Large intestine (tissue), 3 donors: ENCODE data around the gene NDRG3. TPM values are rescaled to one million over a fixed set of nuclear protein-coding genes. Genes with fewer than 3 reads are reported as not detected.
A peak's percentile ranks its signal among the peaks of the same experiment; 100 is the strongest.

Source experiments
- DNase-seq, 2 donors: peaks; one replicate each; pipeline versions ENCODE4 v3.0.0 to v3.0.0-alpha.2; 2013
- H3K27ac ChIP-seq: one replicate; pipeline ENCODE4 v1.5.1; 2013; ENCODE audit warnings: low read length
- H3K27me3 ChIP-seq: 2 replicates; pipeline ENCODE4 v1.6.1; 2013; ENCODE audit warnings: low read length; ENCODE audit not compliant: control insufficient read depth, insufficient read depth
- H3K36me3 ChIP-seq: 2 replicates; pipeline ENCODE4 v1.6.1; 2013; ENCODE audit warnings: low read length; ENCODE audit not compliant: control insufficient read depth, insufficient read depth
- H3K4me1 ChIP-seq: one replicate; pipeline ENCODE4 v1.6.1; 2013; ENCODE audit warnings: low read length; ENCODE audit not compliant: control insufficient read depth, insufficient read depth
- H3K4me3 ChIP-seq: one replicate; pipeline ENCODE4 v1.5.1; 2013; ENCODE audit warnings: low read length
- H3K9me3 ChIP-seq: one replicate; pipeline ENCODE4 v1.6.1; 2013; ENCODE audit warnings: mild to moderate bottlenecking, low read depth, low read length, moderate library complexity; ENCODE audit not compliant: control insufficient read depth
- WGBS: methylation state at CpG from one replicate; pipeline ENCODE4 v1.1.5; 2013; ENCODE audit warnings: low lambda C conversion rate; ENCODE audit not compliant: insufficient coverage; 5-methylcytosine and 5-hydroxymethylcytosine counted together
- polyA plus RNA-seq: library from polyadenylated mRNA; unstranded; fragments of 120-200 nt; gene quantifications from one replicate; pipeline ENCODE4 v1.2.1, GENCODE V29; 2013

NDRG3 gene
- polyA plus RNA-seq, 1 donor, result 18.3 TPM

DNA sequence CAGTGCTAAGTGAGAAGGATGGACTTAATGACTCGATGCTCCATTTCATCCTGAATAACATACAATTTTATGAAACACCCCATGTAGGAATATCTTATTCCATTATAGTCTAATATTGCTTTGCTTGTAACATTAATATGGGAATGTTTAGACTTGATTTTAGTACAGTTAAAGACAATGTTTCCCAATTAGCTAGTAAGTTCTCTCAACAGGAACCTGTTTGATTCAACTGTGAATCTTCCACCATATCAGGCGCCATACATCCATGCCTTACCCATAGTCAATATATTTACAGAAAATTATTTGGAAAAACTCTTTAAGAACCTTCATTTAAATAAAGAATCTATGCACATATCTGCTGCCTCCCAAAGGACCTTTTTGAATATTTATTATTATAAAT, 3.3 kb downstream of the NDRG3 start:
- Histone ChIP-seq H3K4me3 (no peak overlapping the region), H3K27ac (no peak overlapping the region), H3K36me3 (no peaks in the 10 kb centered on the region), H3K27me3 (no peaks in the 10 kb centered on the region), H3K9me3 (no peaks in the 10 kb centered on the region), H3K4me1 (peaks cover 6% of the 10 kb centered on the region)
- WGBS, result no CpG with 5 or more reads among the region's 2 CpGs
- no peak for DNase-seq

- WGBS, result 80% methylated on average over 3 of the region's 4 CpGs
- Histone ChIP-seq H3K4me3 (no peak overlapping the region), H3K27ac (no peak overlapping the region), H3K9me3 (no peaks in the 10 kb centered on the region), H3K4me1 (peaks cover 3% of the 10 kb centered on the region), H3K36me3 (no peaks in the 10 kb centered on the region), H3K27me3 (no peaks in the 10 kb centered on the region)
- no peak for DNase-seq
These were observed 4.8 kb downstream of the NDRG3 start for GRCh38 chr20:36741072-36741471.

- H3K27ac ChIP-seq, result no peak overlapping the region
- H3K27me3 ChIP-seq, result no peaks in the 10 kb centered on the region
- H3K4me1 ChIP-seq, result no peaks in the 10 kb centered on the region
- H3K4me3 ChIP-seq, result no peak overlapping the region
- DNase-seq, result no peak
- H3K9me3 ChIP-seq, result no peaks in the 10 kb centered on the region
- WGBS, result 100% methylated on average over 1 of the region's 6 CpGs
- no peaks in the 10 kb centered on the region for H3K36me3 ChIP-seq
These were observed 8.7 kb downstream of the NDRG3 start for GRCh38 chr20:36737183-36737499.

- no CpG with 5 or more reads among the region's 3 CpGs for WGBS
- DNase-seq, result no peak
These were observed 9.3 kb downstream of the NDRG3 start for GRCh38 chr20:36736451-36737182.

DNA sequence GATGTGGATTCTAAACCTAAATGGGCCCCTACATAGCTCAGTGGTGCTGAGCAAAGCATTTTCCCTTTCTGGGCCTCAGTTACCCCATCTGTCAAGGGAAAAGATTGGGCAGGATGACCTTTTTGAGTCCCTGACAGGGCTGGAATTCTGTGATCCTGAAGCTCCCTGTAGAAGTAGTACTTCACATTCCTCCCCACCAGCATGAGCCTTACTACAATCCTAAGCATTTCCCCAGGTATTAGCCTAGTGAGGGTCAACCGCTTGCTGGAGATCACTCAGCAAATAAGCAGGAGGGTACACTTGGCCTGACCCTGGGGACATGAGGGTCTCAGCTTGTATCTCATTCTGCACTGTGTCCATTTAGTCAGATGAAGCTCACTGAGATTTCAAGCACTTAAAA, 13.4 kb downstream of the NDRG3 start:
- Histone ChIP-seq H3K27me3 (no peaks in the 10 kb centered on the region), H3K27ac (no peak overlapping the region), H3K36me3 (no peaks in the 10 kb centered on the region), H3K9me3 (no peaks in the 10 kb centered on the region), H3K4me1 (no peaks in the 10 kb centered on the region), H3K4me3 (no peak overlapping the region)
- no peak for DNase-seq
- no CpG with 5 or more reads among the region's 1 CpG for WGBS

More at GRCh38 chr20:36736451-36737182, 9.3 kb downstream of the NDRG3 start:
- Histone ChIP-seq H3K27me3 (no peaks in the 10 kb centered on the region), H3K9me3 (no peaks in the 10 kb centered on the region), H3K4me3 (no peak overlapping the region), H3K4me1 (no peaks in the 10 kb centered on the region), H3K27ac (no peak overlapping the region), H3K36me3 (no peaks in the 10 kb centered on the region)

DNA sequence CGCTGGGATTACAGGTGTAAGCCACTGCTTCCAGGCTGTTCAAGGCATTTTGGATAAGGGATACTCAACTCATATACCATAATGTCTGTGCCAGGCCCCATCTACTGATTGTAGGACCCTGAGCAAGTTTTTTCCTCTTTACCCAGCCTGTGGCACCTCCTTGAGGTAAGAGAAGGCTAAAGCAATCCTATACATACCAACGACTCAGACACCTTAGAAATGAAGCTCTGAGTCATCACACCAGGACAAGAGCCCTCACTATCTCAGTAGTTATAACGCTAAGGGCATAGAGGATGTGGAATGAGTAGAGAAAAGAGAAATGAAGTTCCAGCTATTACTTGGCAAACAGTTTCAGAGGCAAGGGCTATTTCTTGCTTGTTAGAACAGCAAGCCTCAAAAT, 16.9 kb downstream of the NDRG3 start:
- WGBS, result no CpG with 5 or more reads among the region's 3 CpGs
- peak in 1 of 2 donors; percentile 4 for DNase-seq

DNA sequence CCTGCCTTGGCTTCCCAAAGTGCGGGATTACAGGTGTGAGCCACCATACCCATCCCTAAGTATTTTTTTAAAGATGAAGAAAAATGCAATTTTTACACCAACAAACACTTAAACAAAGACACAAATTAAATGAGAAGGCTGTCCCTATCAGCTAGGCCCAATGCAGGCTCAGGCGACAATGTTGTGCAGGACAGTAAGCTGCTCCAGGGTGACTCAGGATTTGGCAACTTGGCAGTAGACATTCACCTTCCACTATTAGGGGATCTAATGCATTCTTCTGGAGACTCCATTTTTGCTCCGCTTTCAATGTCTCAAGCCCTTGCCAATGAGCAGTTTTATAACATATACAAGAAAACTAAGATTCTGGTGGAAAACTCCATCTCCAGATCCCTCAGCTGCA, 19.7 kb downstream of the NDRG3 start:
- Histone ChIP-seq H3K27ac (no peak overlapping the region), H3K27me3 (no peaks in the 10 kb centered on the region), H3K4me1 (no peaks in the 10 kb centered on the region), H3K4me3 (no peak overlapping the region), H3K36me3 (no peaks in the 10 kb centered on the region), H3K9me3 (no peaks in the 10 kb centered on the region)
- no CpG with 5 or more reads among the region's 3 CpGs for WGBS
- DNase-seq, result no peak

More for the DNA sequence above, 16.9 kb downstream of the NDRG3 start:
- H3K36me3 ChIP-seq, result no peaks in the 10 kb centered on the region
- no peaks in the 10 kb centered on the region for H3K9me3 ChIP-seq
- no peak overlapping the region for H3K4me3 ChIP-seq
- H3K4me1 ChIP-seq, result no peaks in the 10 kb centered on the region
- H3K27ac ChIP-seq, result no peak overlapping the region
- H3K27me3 ChIP-seq, result no peaks in the 10 kb centered on the region

DNA sequence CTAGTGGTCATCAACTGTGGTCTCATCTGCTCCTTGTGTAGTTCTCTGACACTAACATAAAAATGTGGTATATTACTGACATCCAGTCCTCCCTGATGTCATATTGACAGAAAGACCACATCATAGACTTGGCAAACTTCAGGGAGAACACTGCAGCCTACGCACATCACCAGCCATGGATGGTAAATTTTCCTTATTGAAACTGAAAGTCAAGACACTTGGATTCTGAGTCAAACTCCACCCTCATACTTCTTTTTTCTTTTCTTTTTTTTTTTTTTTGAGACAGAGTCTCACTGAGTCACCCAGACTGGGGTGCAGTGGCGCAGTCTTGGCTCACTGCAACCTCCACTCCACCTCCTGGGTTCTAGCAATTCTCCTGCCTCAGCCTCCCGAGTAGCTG, 25.4 kb downstream of the NDRG3 start:
- no peaks in the 10 kb centered on the region for H3K9me3 ChIP-seq
- peaks cover 2% of the 10 kb centered on the region for H3K36me3 ChIP-seq
- H3K4me3 ChIP-seq, result no peak overlapping the region
- H3K27ac ChIP-seq, result no peak overlapping the region
- H3K4me1 ChIP-seq, result no peaks in the 10 kb centered on the region
- H3K27me3 ChIP-seq, result no peaks in the 10 kb centered on the region
- no peak for DNase-seq
- WGBS, result no CpG with 5 or more reads among the region's 3 CpGs

DNA sequence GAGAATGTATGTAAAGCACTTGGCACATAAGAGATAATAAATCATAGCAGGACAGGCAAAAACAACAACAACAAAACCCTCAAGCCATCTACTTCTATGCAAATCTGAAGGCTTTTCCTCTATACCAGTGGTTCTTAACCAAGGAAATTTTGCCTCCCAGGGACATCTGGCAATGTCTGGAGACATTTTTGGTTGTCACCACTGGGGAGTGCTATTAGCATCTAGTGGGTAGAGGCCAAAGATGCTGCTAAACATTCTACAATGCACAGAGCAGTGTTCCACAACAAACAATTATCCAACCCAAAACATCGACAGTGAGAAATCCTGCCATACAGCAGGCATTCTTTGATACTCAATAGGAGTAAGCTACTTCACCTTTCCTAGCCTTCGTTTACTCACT, 28.2 kb downstream of the NDRG3 start:
- H3K27ac ChIP-seq, result no peak overlapping the region
- 100% methylated on average over 1 of the region's 2 CpGs for WGBS
- H3K4me1 ChIP-seq, result no peaks in the 10 kb centered on the region
- H3K27me3 ChIP-seq, result no peaks in the 10 kb centered on the region
- H3K9me3 ChIP-seq, result no peaks in the 10 kb centered on the region
- no peak overlapping the region for H3K4me3 ChIP-seq
- peaks cover 2% of the 10 kb centered on the region for H3K36me3 ChIP-seq
- DNase-seq, result no peak

DNA sequence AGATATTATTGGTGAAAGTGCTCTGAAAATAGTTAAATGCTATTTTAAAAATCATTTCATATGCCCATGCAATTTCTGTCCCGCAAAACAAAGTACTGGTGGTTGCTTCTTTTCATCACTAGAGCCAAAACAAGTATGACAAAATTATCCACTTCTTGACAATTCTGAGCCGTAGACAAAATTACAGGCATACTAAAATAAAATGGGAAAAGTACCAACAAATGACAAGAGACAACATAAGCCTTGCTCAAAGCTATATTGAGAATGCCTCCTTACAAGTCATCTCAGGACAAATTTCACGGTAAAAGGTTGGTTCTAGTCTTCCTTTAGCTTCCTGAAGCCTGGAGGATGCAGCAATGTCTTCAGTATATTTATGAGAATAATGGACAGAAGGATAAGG, 28.9 kb downstream of the NDRG3 start:
- no peak overlapping the region for H3K27ac ChIP-seq
- H3K4me1 ChIP-seq, result no peaks in the 10 kb centered on the region
- WGBS, result no CpG with 5 or more reads among the region's 3 CpGs
- no peak overlapping the region for H3K4me3 ChIP-seq
- no peaks in the 10 kb centered on the region for H3K27me3 ChIP-seq
- no peaks in the 10 kb centered on the region for H3K9me3 ChIP-seq
- no peak for DNase-seq
- peaks cover 2% of the 10 kb centered on the region for H3K36me3 ChIP-seq

- Histone ChIP-seq H3K4me3 (no peak overlapping the region), H3K4me1 (no peaks in the 10 kb centered on the region), H3K27me3 (no peaks in the 10 kb centered on the region), H3K9me3 (no peaks in the 10 kb centered on the region), H3K36me3 (no peaks in the 10 kb centered on the region), H3K27ac (no peak overlapping the region)
- DNase-seq, result no peak
- no CpG with 5 or more reads among the region's 1 CpG for WGBS
These were observed 33.1 kb downstream of the NDRG3 start for GRCh38 chr20:36712775-36713174.
